Heart left ventricle (tissue), 13 donors: Measurements from ENCODE around the gene CLCA1.

Experiments used
- CTCF ChIP-seq, 12 donors: fragments of 200-600 bp; sonication (generic) in 4 of 12; IDR thresholded peaks; one replicate each; pipeline versions ENCODE4 v1.5.0 to v1.8.0; 2018 to 2022; ENCODE audit warnings: antibody characterized with exemption in 12 of 12, mild to moderate bottlenecking in 5 of 12
- POLR2A ChIP-seq, 2 donors: fragments of 450-650 bp; IDR thresholded peaks; one replicate each; pipeline ENCODE4 v1.6.1; 2017; ENCODE audit warnings: antibody characterized with exemption in 2 of 2, mild to moderate bottlenecking in 2 of 2, moderate library complexity in 2 of 2
- donor health status: ischemic (EF 13 %, LVEDD 7.1; RV severe dilation, severe dysfunction).
- donor health status: DM: no; HTN: yes; CAD: no.
- donor health status: DM: no; HTN: no; CAD: no.
- donor health status: ischemic (EF 25% LVEDD 6.9; RV normal size, moderate dysfunction).
- donor health status: ischemic (EF 25% LVEDD 5.7; RV mildly dilated, moderate dysfunction).
- donor health status: ischemic (EF 35%, LVEDD 5.7; RV mildly dilated, moderate dysfunction).
- donor health status: nonischemic (EF 11% LVEDD 7.7; RV severe dilation, severe dysfunction).
- donor health status: DM: yes; HTN: yes; CAD: no.
- donor health status: PGD.
- donor health status: ischemic (EF 29% LVEDD 5.4; RV normal size, mild dysfunction).
- donor health status: nonischemic (EF 23%, LVEDD 6.1; RV moderate dilation, normal function).

GRCh38 chr1:86466986-86467385 lies 1.7 kb upstream of the CLCA1 start:
- TF ChIP-seq CTCF (IDR thresholded peaks at IDR 0.05) (no peak), POLR2A (IDR thresholded peaks at IDR 0.05) (no peak)
